Measurements from ENCODE around the gene RDH13. TPM values are rescaled to one million over a fixed set of nuclear protein-coding genes. Genes with fewer than 3 reads are reported as not detected.

RDH13 gene
- total and polyA plus RNA-seq, 8 donors, result 13.1 to 124 (median 21.5) TPM

DNA sequence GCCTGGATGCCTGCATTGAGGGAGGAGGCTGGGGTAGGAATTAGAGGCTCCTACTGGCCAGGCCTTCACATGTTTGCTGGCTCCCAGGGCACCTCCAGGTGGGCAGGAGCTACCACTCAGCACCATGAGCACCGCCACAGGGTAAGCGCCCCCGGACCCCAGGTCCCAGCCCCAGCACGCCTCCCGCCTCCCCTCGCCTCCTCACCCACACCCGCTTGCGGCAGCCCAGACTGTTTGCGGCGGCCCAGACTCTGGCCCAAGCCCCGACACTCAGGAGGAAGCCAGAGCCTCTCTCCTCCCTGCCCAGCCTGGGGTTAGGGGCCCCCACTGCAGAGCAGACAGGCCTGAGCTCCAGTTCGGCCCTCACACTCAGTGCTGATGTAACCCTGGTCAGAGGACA lies 13.4 kb upstream of the RDH13 start:
- Histone ChIP-seq H3K4me1 (peaks cover 22 to 31% (median 25%) of the 10 kb centered on the region in 4 donors), H3K36me3 (no peaks in the 10 kb centered on the region), H3K4me3 (peak overlapping the region; percentile 8 to 42 (median 32)), H3K27me3 (peaks cover 6 to 89% (median 28%) of the 10 kb centered on the region in 3 donors), H3K27ac (peak overlapping the region; percentile 49 to 74 (median 72)), H3K9me3 (no peaks in the 10 kb centered on the region)
- intact Hi-C loops (cut with DNase I; ENCODE audit: low total_unique reads), result no loop called here
- DNase-seq, result peak in 1 of 2 donors; percentile 40
- TF ChIP-seq EP300 (IDR thresholded peaks at IDR 0.05) (no peak), POLR2A (IDR thresholded peaks at IDR 0.05) (no peak), POLR2AphosphoS5 (IDR thresholded peaks at IDR 0.05) (no peak)
- TF ChIP-seq, protein P1, sequence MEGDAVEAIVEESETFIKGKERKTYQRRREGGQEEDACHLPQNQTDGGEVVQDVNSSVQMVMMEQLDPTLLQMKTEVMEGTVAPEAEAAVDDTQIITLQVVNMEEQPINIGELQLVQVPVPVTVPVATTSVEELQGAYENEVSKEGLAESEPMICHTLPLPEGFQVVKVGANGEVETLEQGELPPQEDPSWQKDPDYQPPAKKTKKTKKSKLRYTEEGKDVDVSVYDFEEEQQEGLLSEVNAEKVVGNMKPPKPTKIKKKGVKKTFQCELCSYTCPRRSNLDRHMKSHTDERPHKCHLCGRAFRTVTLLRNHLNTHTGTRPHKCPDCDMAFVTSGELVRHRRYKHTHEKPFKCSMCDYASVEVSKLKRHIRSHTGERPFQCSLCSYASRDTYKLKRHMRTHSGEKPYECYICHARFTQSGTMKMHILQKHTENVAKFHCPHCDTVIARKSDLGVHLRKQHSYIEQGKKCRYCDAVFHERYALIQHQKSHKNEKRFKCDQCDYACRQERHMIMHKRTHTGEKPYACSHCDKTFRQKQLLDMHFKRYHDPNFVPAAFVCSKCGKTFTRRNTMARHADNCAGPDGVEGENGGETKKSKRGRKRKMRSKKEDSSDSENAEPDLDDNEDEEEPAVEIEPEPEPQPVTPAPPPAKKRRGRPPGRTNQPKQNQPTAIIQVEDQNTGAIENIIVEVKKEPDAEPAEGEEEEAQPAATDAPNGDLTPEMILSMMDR (IDR thresholded peaks at IDR 0.05), result no peak
- WGBS, 5 donors, result 16 to 68% (median 36%) methylated on average over 7 to 12 of the region's 12 CpGs

DNA sequence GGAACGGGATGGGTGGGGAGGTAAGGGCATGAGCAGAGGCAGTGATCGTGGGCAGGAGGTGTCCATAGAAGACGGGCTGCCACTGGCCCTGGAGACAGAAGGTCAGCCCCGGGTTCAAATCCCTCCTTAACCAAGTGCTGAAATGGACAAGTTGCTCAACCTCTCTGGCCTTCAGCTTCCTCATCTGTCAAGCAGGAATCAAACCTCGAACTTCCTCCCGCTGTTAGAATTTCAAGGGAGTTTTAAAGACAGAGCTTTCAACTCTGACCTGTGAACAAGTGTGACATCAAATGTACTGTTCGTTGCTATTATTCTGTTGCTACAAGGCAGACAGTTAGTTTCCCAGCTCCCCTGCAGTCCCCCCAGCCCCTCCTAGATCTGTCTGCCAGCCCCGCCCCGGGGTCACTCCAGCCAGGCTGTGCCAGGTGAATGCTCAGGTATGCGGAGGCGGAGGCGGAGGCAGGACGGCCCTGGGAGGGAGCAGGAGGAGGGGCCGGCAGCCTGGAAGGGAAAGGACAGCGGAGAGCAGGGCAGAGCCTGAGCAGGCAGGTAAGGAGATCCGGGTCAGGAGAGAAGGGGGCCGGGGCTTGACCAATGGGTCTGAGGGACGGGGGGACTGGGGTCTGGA lies 12.5 kb upstream of the RDH13 start, which contains the start of gene EPS8L1:
Gene EPS8L1, plus strand, starts transcription at position 499 of the 628 bp plus-strand sequence. CDS start 576 bp downstream, outside the sequence.
- 19 to 35% (median 24%) methylated on average over 16 to 18 of the region's 18 CpGs for WGBS, 5 donors
- H3K9me3 ChIP-seq, result no peaks in the 10 kb centered on the region
- H3K27me3 ChIP-seq, result peaks cover 2 to 89% (median 25%) of the 10 kb centered on the region in 3 donors
- TF ChIP-seq POLR2AphosphoS5 (IDR thresholded peaks at IDR 0.05), result peak in 2 of 3 donors; percentile 30 to 81
- no peak for TF ChIP-seq EP300 (IDR thresholded peaks at IDR 0.05)
- H3K27ac ChIP-seq, result peak within 1 kb of the TSS; percentile 49 to 74 (median 72)
- intact Hi-C loops (cut with DNase I; ENCODE audit: low total_unique reads), result no loop called here
- peaks cover 14 to 31% (median 17%) of the 10 kb centered on the region in 4 donors for H3K4me1 ChIP-seq
- DNase-seq, result peak; percentile 89 to 94
- H3K36me3 ChIP-seq, result no peaks in the 10 kb centered on the region
- H3K4me3 ChIP-seq, result peak within 1 kb of the TSS; percentile 8 to 42 (median 32)

DNA sequence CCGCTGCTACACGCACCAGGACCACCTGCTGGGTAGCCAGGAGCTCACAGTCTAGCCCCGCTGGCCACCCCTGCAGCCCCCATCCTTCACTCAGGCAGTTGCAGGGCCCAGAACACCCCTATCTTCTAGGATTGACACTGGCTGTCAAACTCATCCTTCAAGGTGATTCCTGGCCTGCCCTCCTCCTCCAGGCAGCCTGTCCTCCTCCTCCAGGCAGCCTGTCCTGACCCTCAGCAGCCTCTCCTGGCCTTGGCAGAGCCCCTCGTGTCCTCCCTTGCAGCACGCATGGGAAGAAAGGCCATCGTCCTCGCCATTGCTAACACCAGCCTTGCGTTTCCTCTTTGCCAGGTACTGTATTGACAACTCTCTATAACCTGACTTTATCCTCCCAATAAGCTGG lies 9.0 kb upstream of the RDH13 start:
- Histone ChIP-seq H3K4me3 (no peak overlapping the region), H3K4me1 (peaks cover 8 to 31% (median 13%) of the 10 kb centered on the region in 4 donors), H3K27ac (peak overlapping the region; percentile 49 to 83 (median 79)), H3K27me3 (peaks cover 0 to 93% (median 21%) of the 10 kb centered on the region in 3 donors), H3K36me3 (no peaks in the 10 kb centered on the region), H3K9me3 (no peaks in the 10 kb centered on the region)
- 62 to 86% (median 81%) methylated on average over 6 to 8 of the region's 8 CpGs for WGBS, 5 donors
- intact Hi-C loops (cut with DNase I; ENCODE audit: low total_unique reads), result no loop called here
- TF ChIP-seq POLR2AphosphoS5 (IDR thresholded peaks at IDR 0.05) (no peak), POLR2A (IDR thresholded peaks at IDR 0.05) (no peak), EP300 (IDR thresholded peaks at IDR 0.05) (no peak)
- TF ChIP-seq, protein P1 (IDR thresholded peaks at IDR 0.05), result no peak
- DNase-seq, result no peak

DNA sequence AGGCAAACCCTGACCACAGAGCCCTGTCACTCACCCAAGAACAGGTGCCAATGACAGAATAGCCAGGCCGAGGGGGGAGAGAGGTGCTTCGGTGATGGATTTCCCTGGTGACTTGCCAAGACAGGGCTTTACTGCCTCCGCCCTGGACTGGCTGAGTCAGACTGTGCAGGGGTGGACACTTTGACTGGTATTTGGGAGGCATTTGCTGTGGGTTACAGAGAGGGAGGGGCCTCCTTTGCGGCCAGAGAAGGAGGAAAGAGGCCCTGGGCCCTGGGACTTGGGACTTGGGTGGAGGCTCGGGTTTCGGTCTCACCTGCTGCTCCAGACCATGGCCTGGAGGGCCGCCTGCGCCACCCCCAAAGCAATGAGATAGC lies 8.2 kb upstream of the RDH13 start:
- TF ChIP-seq POLR2AphosphoS5 (IDR thresholded peaks at IDR 0.05), result peak in 2 of 3 donors; percentile 34 to 67
- TF ChIP-seq EP300 (IDR thresholded peaks at IDR 0.05), result no peak
- DNase-seq, result peak; percentile 73 to 91
- no peak overlapping the region for H3K4me3 ChIP-seq
- peaks cover 8 to 31% (median 11%) of the 10 kb centered on the region in 4 donors for H3K4me1 ChIP-seq
- H3K27ac ChIP-seq, result peak overlapping the region; percentile 49 to 83 (median 82)
- WGBS, 5 donors, result 36 to 53% (median 41%) methylated on average over 8 of the region's 8 CpGs
- H3K36me3 ChIP-seq, result no peaks in the 10 kb centered on the region
- no peaks in the 10 kb centered on the region for H3K9me3 ChIP-seq
- intact Hi-C loops (cut with DNase I; ENCODE audit: low total_unique reads), result no loop called here
- peaks cover 0 to 91% (median 21%) of the 10 kb centered on the region in 3 donors for H3K27me3 ChIP-seq

DNA sequence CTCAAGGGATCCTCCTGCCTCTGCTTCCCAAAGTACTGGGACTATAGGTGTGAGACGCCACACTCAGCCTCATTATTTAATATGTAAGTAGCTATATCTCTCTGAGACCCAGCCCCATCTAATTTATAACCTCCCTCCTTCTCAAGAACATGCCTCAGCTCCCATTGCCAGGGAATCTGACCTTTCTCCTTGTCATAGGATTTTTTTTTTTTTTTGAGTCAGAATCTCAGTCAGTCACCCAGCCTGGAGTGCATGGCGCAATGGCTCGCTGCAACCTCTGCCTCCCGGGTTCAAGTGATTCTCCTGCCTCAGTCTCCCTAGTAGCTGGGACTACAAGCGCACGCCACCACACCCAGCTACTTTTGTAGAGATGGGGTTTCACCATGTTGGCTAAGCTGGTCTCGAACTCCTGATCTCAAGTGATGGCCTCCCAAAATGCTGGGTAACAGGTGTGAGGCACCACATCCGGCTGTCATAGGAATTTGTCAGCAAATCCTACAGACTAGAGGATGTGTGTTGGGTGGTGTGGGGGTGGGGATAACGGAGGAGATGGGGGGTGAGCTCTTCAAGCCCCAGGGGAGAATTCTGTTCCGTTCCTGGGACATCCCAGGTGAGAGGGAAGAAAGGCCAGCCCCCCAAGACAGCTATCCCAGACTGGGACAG lies 7.6 kb upstream of the RDH13 start:
- H3K27ac ChIP-seq, result peak overlapping the region; percentile 13 to 90 (median 82)
- intact Hi-C loops (cut with DNase I; ENCODE audit: low total_unique reads), result no loop called here
- TF ChIP-seq EP300 (IDR thresholded peaks at IDR 0.05) (no peak), POLR2A (IDR thresholded peaks at IDR 0.05) (no peak), POLR2AphosphoS5 (IDR thresholded peaks at IDR 0.05) (no peak)
- TF ChIP-seq, protein P1 (IDR thresholded peaks at IDR 0.05), result no peak
- peaks cover 8 to 31% (median 11%) of the 10 kb centered on the region in 4 donors for H3K4me1 ChIP-seq
- H3K4me3 ChIP-seq, result no peak overlapping the region
- DNase-seq, result no peak
- H3K9me3 ChIP-seq, result no peaks in the 10 kb centered on the region
- WGBS, 5 donors, result 73 to 85% (median 79%) methylated on average over 9 to 10 of the region's 10 CpGs
- no peaks in the 10 kb centered on the region for H3K36me3 ChIP-seq
- peaks cover 0 to 92% (median 21%) of the 10 kb centered on the region in 3 donors for H3K27me3 ChIP-seq
